Transverse colon (tissue), 3 donors: ENCODE measurements around the gene TAAR2.

Experiments
- EP300 ChIP-seq: sonication (generic); formaldehyde crosslinking; IDR thresholded peaks from one replicate; pipeline ENCODE4 v1.6.1; 2017; ENCODE audit warnings: antibody characterized with exemption, low read depth
- POLR2AphosphoS5 ChIP-seq, 3 donors: sonication (generic); formaldehyde crosslinking; IDR thresholded peaks; one replicate each; pipeline ENCODE4 v1.6.1; 2016; ENCODE audit warnings: antibody characterized with exemption in 3 of 3

- TF ChIP-seq EP300: no peak
- no peak for TF ChIP-seq POLR2AphosphoS5 (IDR thresholded peaks at IDR 0.05)
Observed at GRCh38 chr6:132648356-132648755, 24.3 kb upstream of the TAAR2 start.
